Kidney (tissue), 14 donors: Measurements from ENCODE around the gene AGBL1. TPM values are rescaled to one million over a fixed set of nuclear protein-coding genes. Genes with fewer than 3 reads are reported as not detected.

Experiments
- DNase-seq, 5 donors: peaks; one replicate each; pipeline ENCODE4 v3.0.0-alpha.2; 2013 to 2020
- FAIRE-seq: peaks from 2 replicates; lab custom pipeline; 2012; peaks lifted over from hg19 to GRCh38; lab: Jason Lieb, UNC
- H3K27ac ChIP-seq, 2 donors: one replicate each; pipeline ENCODE4 v1.7.0; 2013; ENCODE audit warnings: low read depth in 2 of 2, low read length in 2 of 2, inconsistent platforms in 1 of 2
- H3K27me3 ChIP-seq: one replicate; pipeline ENCODE4 v1.7.1; 2013; ENCODE audit warnings: low read length, inconsistent platforms; ENCODE audit not compliant: control insufficient read depth, insufficient read depth
- H3K36me3 ChIP-seq, 3 donors: one replicate each; pipeline versions ENCODE4 v1.7.0 to v1.7.1; 2013; ENCODE audit warnings: low read length in 3 of 3, control low read depth in 1 of 3, inconsistent platforms in 1 of 3; ENCODE audit not compliant: insufficient read depth in 3 of 3, control insufficient read depth in 2 of 3
- H3K4me1 ChIP-seq, 3 donors: one replicate each; pipeline versions ENCODE4 v1.7.0 to v1.7.1; 2013; ENCODE audit warnings: low read length in 3 of 3, inconsistent platforms in 1 of 3, low read depth in 1 of 3; ENCODE audit not compliant: control insufficient read depth in 2 of 3, insufficient read depth in 2 of 3
- H3K4me3 ChIP-seq, 3 donors: one replicate each; pipeline versions ENCODE4 v1.7.0 to v1.8.1; 2013; ENCODE audit warnings: low read length in 3 of 3, control low read depth in 1 of 3, inconsistent platforms in 1 of 3
- H3K9ac ChIP-seq, 3 donors: one replicate each; pipeline versions ENCODE4 v1.7.0 to v1.7.1; 2013; ENCODE audit warnings: low read length in 3 of 3, control low read depth in 1 of 3, inconsistent platforms in 1 of 3
- H3K9me3 ChIP-seq, 3 donors: one replicate each; pipeline versions ENCODE4 v1.7.0 to v1.7.1; 2013; ENCODE audit warnings: low read length in 3 of 3, control low read depth in 1 of 3, inconsistent platforms in 1 of 3; ENCODE audit not compliant: control insufficient read depth in 2 of 3, insufficient read depth in 1 of 3
- intact Hi-C: fragments of 100-400 bp; cut with DNase I; formaldehyde crosslinking; loops from one replicate; pipeline ENCODE4 v1.11.1; 2022
- polyA plus RNA-seq: library from polyadenylated mRNA; stranded (reverse); fragments of 350-450 nt; fragmentation: Illumina TruSeq; extraction: RNeasy Lipid Tissue Mini Kit (QIAGEN cat#74804); gene quantifications from one replicate; pipeline ENCODE4 v1.2.3, GENCODE V29; 2014; ENCODE audit warnings: low read depth, low replicate concordance; ENCODE audit not compliant: insufficient read depth
- total RNA-seq: library from RNA; stranded (reverse); fragmentation: NEBNext Ultra II Directional; extraction: Animal tissue kit (Norgen Biotek cat#: 25700); gene quantifications from one replicate; pipeline ENCODE4 v1.2.1, GENCODE V29; 2021
- TF ChIP-seq, protein P1 (sequence below): IDR thresholded peaks from 3 replicates; pipeline ENCODE4 v1.5.1; 2012; ENCODE audit warnings: mild to moderate bottlenecking, moderate library complexity, borderline replicate concordance; ENCODE audit not compliant: insufficient read depth; ENCODE audit errors: extremely low read depth
- donor health status: control.
- donor health status: control.
- donor health status: control.
- donor health status: control.
- donor health status: control.
- donor health status: DM: yes; HTN: yes; CAD: no.
- donor health status: Normal renal cell carcinoma (clear cell type).

AGBL1 gene
- total and polyA plus RNA-seq, 2 donors from 2014 or later: not detected

DNA sequence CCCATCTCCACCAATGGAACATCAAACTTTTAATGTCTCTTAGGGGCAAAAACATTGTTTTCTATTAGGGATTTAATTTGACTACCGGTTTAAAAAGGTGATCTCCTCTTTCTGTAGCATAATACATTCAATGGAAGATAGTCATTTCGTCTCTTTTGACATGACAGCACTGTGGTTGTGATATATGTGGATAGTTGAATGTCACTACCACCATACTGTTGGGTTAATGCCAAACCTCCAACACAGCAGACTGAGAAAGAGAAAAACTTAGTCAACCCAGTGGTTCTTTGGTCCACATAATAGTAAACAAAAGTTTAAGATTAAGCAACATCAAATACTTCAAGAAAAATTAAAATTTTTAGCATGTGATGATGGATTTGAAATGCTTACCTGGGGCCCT lies 530.4 kb downstream of the AGBL1 start:
- Histone ChIP-seq H3K9ac (no peak overlapping the region), H3K27ac (no peak overlapping the region), H3K4me3 (no peak overlapping the region), H3K9me3 (no peaks in the 10 kb centered on the region), H3K36me3 (no peaks in the 10 kb centered on the region), H3K4me1 (no peaks in the 10 kb centered on the region), H3K27me3 (no peaks in the 10 kb centered on the region)
- FAIRE-seq (no peak), DNase-seq (no peak)
- intact Hi-C loops: no loop called here
- TF ChIP-seq, protein P1, sequence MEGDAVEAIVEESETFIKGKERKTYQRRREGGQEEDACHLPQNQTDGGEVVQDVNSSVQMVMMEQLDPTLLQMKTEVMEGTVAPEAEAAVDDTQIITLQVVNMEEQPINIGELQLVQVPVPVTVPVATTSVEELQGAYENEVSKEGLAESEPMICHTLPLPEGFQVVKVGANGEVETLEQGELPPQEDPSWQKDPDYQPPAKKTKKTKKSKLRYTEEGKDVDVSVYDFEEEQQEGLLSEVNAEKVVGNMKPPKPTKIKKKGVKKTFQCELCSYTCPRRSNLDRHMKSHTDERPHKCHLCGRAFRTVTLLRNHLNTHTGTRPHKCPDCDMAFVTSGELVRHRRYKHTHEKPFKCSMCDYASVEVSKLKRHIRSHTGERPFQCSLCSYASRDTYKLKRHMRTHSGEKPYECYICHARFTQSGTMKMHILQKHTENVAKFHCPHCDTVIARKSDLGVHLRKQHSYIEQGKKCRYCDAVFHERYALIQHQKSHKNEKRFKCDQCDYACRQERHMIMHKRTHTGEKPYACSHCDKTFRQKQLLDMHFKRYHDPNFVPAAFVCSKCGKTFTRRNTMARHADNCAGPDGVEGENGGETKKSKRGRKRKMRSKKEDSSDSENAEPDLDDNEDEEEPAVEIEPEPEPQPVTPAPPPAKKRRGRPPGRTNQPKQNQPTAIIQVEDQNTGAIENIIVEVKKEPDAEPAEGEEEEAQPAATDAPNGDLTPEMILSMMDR: no peak

DNA sequence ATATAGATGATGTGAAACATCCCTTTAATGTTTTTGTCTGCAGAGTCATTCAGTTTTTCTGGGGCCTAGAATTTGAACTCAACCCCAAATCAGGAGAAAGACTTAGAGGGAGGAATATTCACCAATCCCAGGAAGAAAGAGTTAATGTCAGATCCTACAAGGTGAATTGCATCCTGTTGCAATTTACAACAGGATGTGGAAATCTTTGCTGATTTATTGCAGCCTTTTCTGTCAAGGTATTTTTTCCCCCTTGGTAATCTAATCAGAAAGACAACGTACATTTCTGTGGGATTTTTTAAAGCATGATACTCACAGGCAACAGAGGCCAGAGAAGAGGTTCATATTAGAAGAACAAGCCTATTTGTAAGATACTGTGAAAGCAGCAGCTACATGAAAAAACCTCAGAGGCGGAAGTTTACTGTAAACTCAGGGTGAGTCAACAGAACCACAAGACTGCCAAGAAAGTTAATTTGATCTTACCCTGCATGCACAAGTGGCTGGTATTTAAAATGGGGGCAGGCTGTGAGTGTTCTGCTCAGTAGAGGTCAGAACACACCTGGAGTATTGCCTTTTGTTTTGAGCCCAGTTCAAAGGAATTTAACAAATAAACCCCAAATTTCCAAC lies 531.9 kb downstream of the AGBL1 start:
- intact Hi-C loops: no loop called here
- Histone ChIP-seq H3K27me3 (no peaks in the 10 kb centered on the region), H3K36me3 (no peaks in the 10 kb centered on the region), H3K27ac (peak overlapping the region in 1 of 2 donors; percentile 8), H3K9ac (no peak overlapping the region), H3K4me3 (no peak overlapping the region), H3K4me1 (no peaks in the 10 kb centered on the region), H3K9me3 (no peaks in the 10 kb centered on the region)
- DNase-seq (no peak), FAIRE-seq (no peak)
- TF ChIP-seq, protein P1: no peak

DNA sequence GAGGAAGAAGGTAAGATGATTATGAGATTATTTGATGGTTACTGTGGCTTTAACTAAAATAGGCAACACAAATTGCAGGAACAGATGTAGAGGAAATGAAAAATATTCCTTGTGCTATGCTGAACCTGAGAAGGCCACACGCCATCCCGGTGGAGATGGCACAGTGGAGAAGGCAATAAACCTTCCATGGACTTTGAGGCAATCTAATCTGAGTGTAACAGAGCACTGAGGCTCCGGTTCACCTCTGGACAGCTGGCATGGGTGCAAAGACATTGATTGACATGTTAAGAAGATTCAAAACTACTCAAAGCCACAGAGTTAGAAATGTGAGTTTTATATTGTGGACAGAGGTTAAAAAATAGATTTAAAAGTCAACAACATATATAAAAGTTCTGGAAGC lies 535.7 kb downstream of the AGBL1 start:
- FAIRE-seq: no peak
- no peak overlapping the region for H3K4me3 ChIP-seq
- H3K36me3 ChIP-seq: no peaks in the 10 kb centered on the region
- TF ChIP-seq, protein P1: no peak
- no peaks in the 10 kb centered on the region for H3K27me3 ChIP-seq
- no peak for DNase-seq
- H3K27ac ChIP-seq: no peak overlapping the region
- H3K9ac ChIP-seq: no peak overlapping the region
- H3K9me3 ChIP-seq: no peaks in the 10 kb centered on the region
- H3K4me1 ChIP-seq: no peaks in the 10 kb centered on the region
- intact Hi-C loops: no loop called here

DNA sequence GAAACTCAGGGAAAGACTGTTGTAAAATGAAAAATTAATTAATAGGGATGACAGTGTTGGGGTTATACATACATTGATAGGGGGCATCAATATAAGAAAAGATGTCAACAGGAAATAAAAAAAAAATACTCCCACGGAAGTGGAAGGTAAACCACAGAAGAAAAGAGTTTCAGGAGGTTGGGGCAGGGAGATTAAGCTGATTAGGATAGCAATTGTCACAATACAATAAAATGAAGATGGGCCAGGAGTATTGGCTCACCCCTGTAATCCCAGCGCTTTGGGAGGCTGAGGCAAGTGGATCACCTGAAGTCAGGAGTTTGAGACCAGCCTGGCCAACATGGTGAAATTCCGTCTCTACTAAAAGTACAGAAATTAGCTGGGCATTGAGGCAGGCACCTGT lies 536.1 kb downstream of the AGBL1 start:
- DNase-seq: no peak
- no peaks in the 10 kb centered on the region for H3K27me3 ChIP-seq
- H3K9ac ChIP-seq: no peak overlapping the region
- TF ChIP-seq, protein P1: no peak
- no peaks in the 10 kb centered on the region for H3K4me1 ChIP-seq
- H3K27ac ChIP-seq: no peak overlapping the region
- intact Hi-C loops: no loop called here
- FAIRE-seq: no peak
- H3K4me3 ChIP-seq: no peak overlapping the region
- H3K9me3 ChIP-seq: no peaks in the 10 kb centered on the region
- no peaks in the 10 kb centered on the region for H3K36me3 ChIP-seq
